Ecto neural progenitor cell (in vitro differentiated cells): ENCODE results near the gene TMC4.
A peak's percentile ranks its signal among the peaks of the same experiment; 100 is the strongest.
"Not testable (repeated sequence)": the region's sequence is repeated elsewhere in the genome, so short reads cannot be mapped to it uniquely, and the experiment has no call there.

Source experiments
- DNase-seq: peaks from one replicate; pipeline ENCODE4 v3.0.0-alpha.2; 2018; ENCODE audit warnings: low spot score

TMC4 gene

GRCh38 chr19:54203151-54203611 is 30.2 kb upstream of the TMC4 start:
- DNase-seq, result no peak

- no peak for DNase-seq
Measured at GRCh38 chr19:54201980-54202379, 29.0 kb upstream of the TMC4 start.

- no peak for DNase-seq
Measured at GRCh38 chr19:54201172-54201701, 28.3 kb upstream of the TMC4 start.

- DNase-seq, result no peak
Measured at GRCh38 chr19:54199401-54199800, 26.4 kb upstream of the TMC4 start.

- no peak for DNase-seq
Measured at GRCh38 chr19:54197121-54197520, 24.2 kb upstream of the TMC4 start.

GRCh38 chr19:54196536-54196935 is 23.6 kb upstream of the TMC4 start:
- DNase-seq, result no peak

GRCh38 chr19:54194463-54194862 is 21.5 kb upstream of the TMC4 start:
- DNase-seq, result not testable (repeated sequence)

- DNase-seq, result no peak
Measured at GRCh38 chr19:54193011-54193410, 20.1 kb upstream of the TMC4 start.

- DNase-seq, result no peak
Measured at GRCh38 chr19:54191811-54192453, 19.0 kb upstream of the TMC4 start.

GRCh38 chr19:54191011-54191810 is 18.3 kb upstream of the TMC4 start, which contains the start of gene TSEN34:
TSEN34 (plus strand) TSS chr19:54191308; CDS start chr19:54191365, 57 bp downstream.
- peak; percentile 96 for DNase-seq

- DNase-seq, result peak; percentile 99
Measured at GRCh38 chr19:54190503-54191010, 17.6 kb upstream of the TMC4 start.

GRCh38 chr19:54189735-54190502 is 17.0 kb upstream of the TMC4 start:
- peak; percentile 100 for DNase-seq

- no peak for DNase-seq
Measured at GRCh38 chr19:54189145-54189734, 16.3 kb upstream of the TMC4 start, which contains the start of gene MBOAT7. MBOAT7 (minus strand) TSS chr19:54189580; CDS start chr19:54188508, 1,072 bp downstream.

GRCh38 chr19:54188215-54188871 is 15.4 kb upstream of the TMC4 start:
- no peak for DNase-seq

GRCh38 chr19:54186934-54187381 is 14.0 kb upstream of the TMC4 start:
- no peak for DNase-seq

GRCh38 chr19:54186351-54186750 is 13.4 kb upstream of the TMC4 start:
- no peak for DNase-seq

- DNase-seq, result no peak
Measured at GRCh38 chr19:54183431-54183830, 10.5 kb upstream of the TMC4 start.

GRCh38 chr19:54181894-54182293 is 8.9 kb upstream of the TMC4 start:
- DNase-seq, result not testable (repeated sequence)

GRCh38 chr19:54180691-54181091 is 7.7 kb upstream of the TMC4 start:
- DNase-seq, result no peak

- peak; percentile 89 for DNase-seq
Measured at GRCh38 chr19:54179921-54180461, 7.0 kb upstream of the TMC4 start.
